ENCODE data around the gene POLR1A.

POLR1A gene

GRCh38 chr2:85971366-85971765 is 134.3 kb downstream of the POLR1A start:
- TF ChIP-seq ZFX (IDR thresholded peaks at IDR 0.05; ENCODE audit: borderline replicate concordance) (no peak), CTCF (IDR thresholded peaks at IDR 0.05) (no peak)

More at GRCh38 chr2:85971366-85971765, 134.3 kb downstream of the POLR1A start:
- H3K27ac ChIP-seq = no peak overlapping the region

Data from 22Rv1 (cell line).